HUES64 (cell line): ENCODE results near the gene KRTAP5-9.

Source experiments
- H3K27ac ChIP-seq: 2 replicates; pipeline ENCODE4 v1.7.0; 2013; ENCODE audit warnings: low read depth, low read length, inconsistent platforms
- H3K27me3 ChIP-seq: 2 replicates; pipeline ENCODE4 v1.6.1; 2013; ENCODE audit warnings: mild to moderate bottlenecking, low read length; ENCODE audit not compliant: insufficient read depth
- H3K36me3 ChIP-seq: 2 replicates; pipeline ENCODE4 v1.6.1; 2013; ENCODE audit warnings: mild to moderate bottlenecking, low read length; ENCODE audit not compliant: insufficient read depth
- H3K4me1 ChIP-seq: 2 replicates; pipeline ENCODE4 v1.6.1; 2013; ENCODE audit warnings: mild to moderate bottlenecking, low read length, moderate library complexity; ENCODE audit not compliant: insufficient read depth
- H3K4me3 ChIP-seq: 2 replicates; pipeline ENCODE4 v1.5.1; 2013; ENCODE audit warnings: mild to moderate bottlenecking, low read length, moderate library complexity
- H3K9ac ChIP-seq: 2 replicates; pipeline ENCODE4 v1.6.1; 2013; ENCODE audit warnings: mild to moderate bottlenecking, low read depth, low read length
- H3K9me3 ChIP-seq: 2 replicates; pipeline ENCODE4 v1.6.1; 2013; ENCODE audit warnings: low read depth, low read length; ENCODE audit not compliant: insufficient read depth
- WGBS: fragments of 150-250, 120-280 bp; methylation state at CpG from one replicate; pipeline ENCODE4 v1.1.7; 2013; ENCODE audit warnings: missing lambda C conversion rate; 5-methylcytosine and 5-hydroxymethylcytosine counted together

Gene KRTAP5-9

GRCh38 chr11:71544525-71545214 lies 3.5 kb upstream of the KRTAP5-9 start:
- Histone ChIP-seq H3K9me3 (no peaks in the 10 kb centered on the region), H3K36me3 (no peaks in the 10 kb centered on the region), H3K27ac (no peak overlapping the region), H3K4me3 (no peak overlapping the region), H3K4me1 (peaks cover 7% of the 10 kb centered on the region; the same call in 1 of the 2 replicates), H3K9ac (no peak overlapping the region), H3K27me3 (no peaks in the 10 kb centered on the region; the same call in 1 of the 2 replicates)
- 53% methylated on average over 4 of the region's 6 CpGs for WGBS

- Histone ChIP-seq H3K4me3 (no peak overlapping the region), H3K27me3 (no peaks in the 10 kb centered on the region; the same call in 1 of the 2 replicates), H3K9ac (no peak overlapping the region), H3K27ac (no peak overlapping the region), H3K9me3 (no peaks in the 10 kb centered on the region), H3K4me1 (peaks cover 7% of the 10 kb centered on the region; the same call in 1 of the 2 replicates), H3K36me3 (no peaks in the 10 kb centered on the region)
- 94% methylated on average over 12 of the region's 12 CpGs for WGBS
Observed at GRCh38 chr11:71545405-71545966, 2.7 kb upstream of the KRTAP5-9 start.

GRCh38 chr11:71548716-71549151 lies 514 bp downstream of the KRTAP5-9 start:
- no peak overlapping the region for H3K9ac ChIP-seq
- 88% methylated on average over 5 of the region's 5 CpGs for WGBS
- H3K36me3 ChIP-seq = no peaks in the 10 kb centered on the region
- H3K9me3 ChIP-seq = no peaks in the 10 kb centered on the region
- H3K4me1 ChIP-seq = peaks cover 5% of the 10 kb centered on the region; the same call in 1 of the 2 replicates
- no peaks in the 10 kb centered on the region; the same call in 1 of the 2 replicates for H3K27me3 ChIP-seq
- H3K27ac ChIP-seq = no peak overlapping the region
- H3K4me3 ChIP-seq = no peak overlapping the region

- no CpG with 5 or more reads among the region's 1 CpG for WGBS
- Histone ChIP-seq H3K36me3 (no peaks in the 10 kb centered on the region), H3K9ac (no peak overlapping the region), H3K27ac (no peak overlapping the region), H3K9me3 (no peaks in the 10 kb centered on the region), H3K4me1 (no peaks in the 10 kb centered on the region), H3K27me3 (no peaks in the 10 kb centered on the region), H3K4me3 (no peak overlapping the region)
Observed at GRCh38 chr11:71551711-71552110, 3.5 kb downstream of the KRTAP5-9 start.

GRCh38 chr11:71554996-71555395 lies 6.8 kb downstream of the KRTAP5-9 start:
- H3K36me3 ChIP-seq = no peaks in the 10 kb centered on the region
- H3K27ac ChIP-seq = no peak overlapping the region
- 0 out of 2 replicates have a peak, but pooled peaks cover 5% of the 10 kb centered on the region for H3K9me3 ChIP-seq
- H3K9ac ChIP-seq = no peak overlapping the region
- 92% methylated on average over 6 of the region's 6 CpGs for WGBS
- no peaks in the 10 kb centered on the region for H3K4me1 ChIP-seq
- no peak overlapping the region for H3K4me3 ChIP-seq
- no peaks in the 10 kb centered on the region for H3K27me3 ChIP-seq

- H3K9ac ChIP-seq = no peak overlapping the region
- no peak overlapping the region for H3K27ac ChIP-seq
- 0 out of 2 replicates have a peak, but pooled peaks cover 5% of the 10 kb centered on the region for H3K9me3 ChIP-seq
- no peaks in the 10 kb centered on the region for H3K27me3 ChIP-seq
- H3K36me3 ChIP-seq = no peaks in the 10 kb centered on the region
- WGBS = 93% methylated on average over 11 of the region's 11 CpGs
- H3K4me1 ChIP-seq = no peaks in the 10 kb centered on the region
- H3K4me3 ChIP-seq = no peak overlapping the region
Observed at GRCh38 chr11:71555508-71555907, 7.3 kb downstream of the KRTAP5-9 start.

- H3K4me1 ChIP-seq = no peaks in the 10 kb centered on the region
- H3K4me3 ChIP-seq = no peak overlapping the region
- H3K36me3 ChIP-seq = no peaks in the 10 kb centered on the region
- no peak overlapping the region for H3K9ac ChIP-seq
- 0 out of 2 replicates have a peak, but pooled peaks cover 5% of the 10 kb centered on the region for H3K9me3 ChIP-seq
- H3K27me3 ChIP-seq = no peaks in the 10 kb centered on the region
- H3K27ac ChIP-seq = no peak overlapping the region
- WGBS = 88% methylated on average over 4 of the region's 4 CpGs
Observed at GRCh38 chr11:71556018-71556417, 7.8 kb downstream of the KRTAP5-9 start.

- no peak overlapping the region for H3K4me3 ChIP-seq
- no peaks in the 10 kb centered on the region for H3K27me3 ChIP-seq
- no peaks in the 10 kb centered on the region for H3K36me3 ChIP-seq
- no peaks in the 10 kb centered on the region for H3K4me1 ChIP-seq
- no peak overlapping the region for H3K9ac ChIP-seq
- H3K9me3 ChIP-seq = 0 out of 2 replicates have a peak, but pooled peaks cover 5% of the 10 kb centered on the region
- H3K27ac ChIP-seq = no peak overlapping the region
Observed at GRCh38 chr11:71557257-71557656, 9.0 kb downstream of the KRTAP5-9 start.

GRCh38 chr11:71558996-71559395 lies 10.8 kb downstream of the KRTAP5-9 start:
- no peak overlapping the region for H3K9ac ChIP-seq
- 86% methylated on average over 1 of the region's 1 CpG for WGBS
- no peaks in the 10 kb centered on the region for H3K27me3 ChIP-seq
- no peaks in the 10 kb centered on the region for H3K4me1 ChIP-seq
- 0 out of 2 replicates have a peak, but pooled peaks cover 5% of the 10 kb centered on the region for H3K9me3 ChIP-seq
- H3K4me3 ChIP-seq = no peak overlapping the region
- no peak overlapping the region for H3K27ac ChIP-seq
- no peaks in the 10 kb centered on the region for H3K36me3 ChIP-seq

- H3K9me3 ChIP-seq = 0 out of 2 replicates have a peak, but pooled peaks cover 5% of the 10 kb centered on the region
Observed at GRCh38 chr11:71562120-71562519, 13.9 kb downstream of the KRTAP5-9 start.

GRCh38 chr11:71563406-71563805 lies 15.2 kb downstream of the KRTAP5-9 start:
- no peak overlapping the region for H3K27ac ChIP-seq
- H3K9ac ChIP-seq = no peak overlapping the region
- H3K36me3 ChIP-seq = no peaks in the 10 kb centered on the region
- H3K9me3 ChIP-seq = 0 out of 2 replicates have a peak, but pooled peaks cover under 1% of the 10 kb centered on the region
- no peaks in the 10 kb centered on the region for H3K4me1 ChIP-seq
- H3K4me3 ChIP-seq = no peak overlapping the region
- WGBS = 41% methylated on average over 8 of the region's 8 CpGs
- H3K27me3 ChIP-seq = no peaks in the 10 kb centered on the region

More at GRCh38 chr11:71562120-71562519, 13.9 kb downstream of the KRTAP5-9 start:
- H3K27ac ChIP-seq = no peak overlapping the region
- H3K4me3 ChIP-seq = no peak overlapping the region
- no peaks in the 10 kb centered on the region for H3K4me1 ChIP-seq
- no peak overlapping the region for H3K9ac ChIP-seq
- H3K27me3 ChIP-seq = no peaks in the 10 kb centered on the region
- no peaks in the 10 kb centered on the region for H3K36me3 ChIP-seq
